Endothelial cell (in vitro differentiated cells): Measurements from ENCODE around the gene APOD. TPM values are rescaled to one million over a fixed set of nuclear protein-coding genes. Genes with fewer than 3 reads are reported as not detected.

Experiments used
- DNase-seq: peaks from one replicate; pipeline ENCODE4 v3.0.0; 2021; ENCODE audit warnings: low spot score
- H3K27ac Mint-ChIP-seq: one replicate; pipeline ENCODE4 v1.8.0; 2021; ENCODE audit warnings: mixed read lengths, inconsistent platforms; ENCODE audit not compliant: unreplicated experiment
- H3K27me3 Mint-ChIP-seq: one replicate; pipeline ENCODE4 v1.8.0; 2021; ENCODE audit warnings: mild to moderate bottlenecking, moderate library complexity, mixed read lengths, inconsistent platforms; ENCODE audit not compliant: unreplicated experiment
- H3K36me3 Mint-ChIP-seq: one replicate; pipeline ENCODE4 v1.8.0; 2021; ENCODE audit warnings: mild to moderate bottlenecking, low read depth, mixed read lengths, inconsistent platforms; ENCODE audit not compliant: unreplicated experiment
- H3K4me1 Mint-ChIP-seq: one replicate; pipeline ENCODE4 v1.8.0; 2021; ENCODE audit warnings: mild to moderate bottlenecking, mixed read lengths, inconsistent platforms; ENCODE audit not compliant: unreplicated experiment
- H3K4me3 Mint-ChIP-seq: one replicate; pipeline ENCODE4 v1.8.0; 2021; ENCODE audit warnings: mild to moderate bottlenecking, mixed read lengths, inconsistent platforms; ENCODE audit not compliant: unreplicated experiment
- H3K9me3 Mint-ChIP-seq: one replicate; pipeline ENCODE4 v1.8.0; 2021; ENCODE audit warnings: mixed read lengths, inconsistent platforms; ENCODE audit not compliant: unreplicated experiment
- total RNA-seq: library from RNA; stranded (reverse); fragmentation: NEBNext Ultra II Directional; extraction: Animal tissue kit (Norgen Biotek cat#: 25700); gene quantifications from one replicate; pipeline ENCODE4 v1.2.1, GENCODE V29; 2021; ENCODE audit not compliant: unreplicated experiment
- TF ChIP-seq, protein P1 (sequence below): fragments of 200-600 bp; sonication (generic); IDR thresholded peaks from one replicate; pipeline ENCODE4 v1.5.0; 2021; ENCODE audit warnings: antibody characterized with exemption; ENCODE audit not compliant: unreplicated experiment

APOD gene
- total RNA-seq, 1 donor from 2014 or later = 5.0 TPM

- Mint-ChIP-seq H3K4me3 (no peak overlapping the region), H3K9me3 (no peaks in the 10 kb centered on the region), H3K27me3 (no peaks in the 10 kb centered on the region), H3K27ac (no peak overlapping the region), H3K36me3 (no peaks in the 10 kb centered on the region), H3K4me1 (peaks cover 14% of the 10 kb centered on the region)
- TF ChIP-seq, protein P1, sequence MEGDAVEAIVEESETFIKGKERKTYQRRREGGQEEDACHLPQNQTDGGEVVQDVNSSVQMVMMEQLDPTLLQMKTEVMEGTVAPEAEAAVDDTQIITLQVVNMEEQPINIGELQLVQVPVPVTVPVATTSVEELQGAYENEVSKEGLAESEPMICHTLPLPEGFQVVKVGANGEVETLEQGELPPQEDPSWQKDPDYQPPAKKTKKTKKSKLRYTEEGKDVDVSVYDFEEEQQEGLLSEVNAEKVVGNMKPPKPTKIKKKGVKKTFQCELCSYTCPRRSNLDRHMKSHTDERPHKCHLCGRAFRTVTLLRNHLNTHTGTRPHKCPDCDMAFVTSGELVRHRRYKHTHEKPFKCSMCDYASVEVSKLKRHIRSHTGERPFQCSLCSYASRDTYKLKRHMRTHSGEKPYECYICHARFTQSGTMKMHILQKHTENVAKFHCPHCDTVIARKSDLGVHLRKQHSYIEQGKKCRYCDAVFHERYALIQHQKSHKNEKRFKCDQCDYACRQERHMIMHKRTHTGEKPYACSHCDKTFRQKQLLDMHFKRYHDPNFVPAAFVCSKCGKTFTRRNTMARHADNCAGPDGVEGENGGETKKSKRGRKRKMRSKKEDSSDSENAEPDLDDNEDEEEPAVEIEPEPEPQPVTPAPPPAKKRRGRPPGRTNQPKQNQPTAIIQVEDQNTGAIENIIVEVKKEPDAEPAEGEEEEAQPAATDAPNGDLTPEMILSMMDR = no peak
- DNase-seq = no peak
Measured at GRCh38 chr3:195537995-195538394, 45.7 kb downstream of the APOD start.

DNA sequence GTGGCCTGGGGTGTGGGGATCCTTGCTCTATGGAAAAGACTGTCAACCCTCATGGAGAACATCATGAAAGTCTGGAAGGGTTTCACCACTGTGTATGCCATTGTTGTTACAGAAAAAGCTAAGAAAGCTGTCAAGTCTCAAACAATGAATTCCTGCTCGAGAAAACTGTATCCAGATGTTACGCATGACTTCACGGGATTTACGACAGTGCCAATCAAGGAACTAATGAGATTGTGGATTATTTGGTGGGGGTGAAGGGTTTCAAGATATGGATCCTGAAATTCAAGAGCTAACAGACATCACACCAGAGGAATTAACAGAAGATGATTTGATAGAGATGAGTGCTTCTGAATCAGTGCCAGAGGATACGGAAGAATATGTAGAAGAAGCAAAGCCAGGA, 48.4 kb downstream of the APOD start:
- Mint-ChIP-seq H3K27me3 (no peaks in the 10 kb centered on the region), H3K4me1 (no peaks in the 10 kb centered on the region), H3K36me3 (no peaks in the 10 kb centered on the region), H3K27ac (no peak overlapping the region), H3K4me3 (no peak overlapping the region), H3K9me3 (no peaks in the 10 kb centered on the region)
- TF ChIP-seq, protein P1 = no peak
- DNase-seq = no peak

DNA sequence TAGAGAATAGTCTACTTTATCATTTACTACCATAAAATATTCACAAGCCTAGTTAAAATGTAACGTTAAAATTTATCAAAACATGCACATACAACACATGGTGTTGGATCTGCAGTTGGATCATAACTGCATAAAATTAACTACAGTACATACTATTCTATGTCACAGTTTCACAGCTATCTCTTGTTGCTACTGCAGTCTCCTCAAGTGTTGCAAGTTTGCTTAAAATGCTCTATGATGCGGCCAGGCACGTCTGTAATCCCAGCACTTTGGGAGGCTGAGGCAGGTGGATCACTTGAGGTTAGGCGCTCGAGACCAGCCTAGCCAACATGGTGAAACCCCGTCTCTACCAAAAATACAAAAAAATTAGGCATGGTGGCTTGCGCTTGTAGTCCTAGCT, 50.9 kb downstream of the APOD start:
- no peak overlapping the region for H3K4me3 Mint-ChIP-seq
- H3K9me3 Mint-ChIP-seq = no peaks in the 10 kb centered on the region
- TF ChIP-seq, protein P1 = no peak
- no peaks in the 10 kb centered on the region for H3K36me3 Mint-ChIP-seq
- DNase-seq = no peak
- no peak overlapping the region for H3K27ac Mint-ChIP-seq
- H3K27me3 Mint-ChIP-seq = no peaks in the 10 kb centered on the region
- no peaks in the 10 kb centered on the region for H3K4me1 Mint-ChIP-seq

- no peaks in the 10 kb centered on the region for H3K9me3 Mint-ChIP-seq
- H3K4me1 Mint-ChIP-seq = no peaks in the 10 kb centered on the region
- DNase-seq = no peak
- TF ChIP-seq, protein P1 = no peak
- H3K4me3 Mint-ChIP-seq = no peak overlapping the region
- no peak overlapping the region for H3K27ac Mint-ChIP-seq
- no peaks in the 10 kb centered on the region for H3K36me3 Mint-ChIP-seq
- H3K27me3 Mint-ChIP-seq = no peaks in the 10 kb centered on the region
Measured at GRCh38 chr3:195532345-195532744, 51.4 kb downstream of the APOD start.

DNA sequence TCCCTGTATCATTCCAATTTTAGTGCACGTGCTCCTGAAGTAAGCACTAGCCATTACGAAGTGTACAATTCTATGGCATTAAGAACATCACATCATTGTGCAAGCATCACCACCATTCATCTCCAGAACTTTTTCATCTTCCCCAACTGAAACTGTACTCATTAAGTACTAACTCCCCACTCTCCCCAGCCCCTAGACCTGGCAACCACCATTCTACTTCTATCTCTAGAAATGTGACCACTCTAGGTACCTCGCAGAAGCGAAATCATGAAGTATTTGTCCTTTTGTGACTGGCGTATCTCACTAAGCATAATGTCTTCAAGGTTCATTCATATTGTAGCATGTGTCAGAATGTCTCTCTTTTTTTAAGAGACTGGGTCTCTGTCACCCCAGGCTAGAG, 52.1 kb downstream of the APOD start:
- Mint-ChIP-seq H3K9me3 (no peaks in the 10 kb centered on the region), H3K27me3 (no peaks in the 10 kb centered on the region), H3K4me3 (no peak overlapping the region), H3K36me3 (no peaks in the 10 kb centered on the region), H3K27ac (no peak overlapping the region), H3K4me1 (no peaks in the 10 kb centered on the region)
- TF ChIP-seq, protein P1 = no peak
- no peak for DNase-seq
